C4-2B (cell line): ENCODE results near the gene GJA3.
"Not testable (repeated sequence)": the region's sequence is repeated elsewhere in the genome, so short reads cannot be mapped to it uniquely, and the experiment has no call there.

Experiments used
- H3K27ac ChIP-seq: fragments of 450-650 bp; 2 replicates; pipeline ENCODE4 v1.5.1; 2017
- CTCF ChIP-seq: fragments of 450-650 bp; conservative IDR thresholded peaks from 2 replicates; pipeline ENCODE4 v1.5.1; 2017; ENCODE audit warnings: mild to moderate bottlenecking
- ZFX ChIP-seq: fragments of 450-650 bp; IDR thresholded peaks from 2 replicates; pipeline ENCODE4 v1.6.1; 2017

Gene GJA3

GRCh38 chr13:20159646-20160305 lies 1.1 kb downstream of the GJA3 start:
- TF ChIP-seq ZFX (no peak), CTCF (no peak)

GRCh38 chr13:20157151-20157796 lies 3.6 kb downstream of the GJA3 start:
- TF ChIP-seq CTCF (no peak), ZFX (no peak)
- no peak overlapping the region for H3K27ac ChIP-seq

More at GRCh38 chr13:20159646-20160305, 1.1 kb downstream of the GJA3 start:
- H3K27ac ChIP-seq: no peak overlapping the region

- no peak overlapping the region for H3K27ac ChIP-seq
- TF ChIP-seq CTCF: no peak
- TF ChIP-seq ZFX: no peak
Observed at GRCh38 chr13:20156702-20157101, 4.2 kb downstream of the GJA3 start.

- H3K27ac ChIP-seq: not testable (repeated sequence)
Observed at GRCh38 chr13:20153290-20153689, 7.6 kb downstream of the GJA3 start.

DNA sequence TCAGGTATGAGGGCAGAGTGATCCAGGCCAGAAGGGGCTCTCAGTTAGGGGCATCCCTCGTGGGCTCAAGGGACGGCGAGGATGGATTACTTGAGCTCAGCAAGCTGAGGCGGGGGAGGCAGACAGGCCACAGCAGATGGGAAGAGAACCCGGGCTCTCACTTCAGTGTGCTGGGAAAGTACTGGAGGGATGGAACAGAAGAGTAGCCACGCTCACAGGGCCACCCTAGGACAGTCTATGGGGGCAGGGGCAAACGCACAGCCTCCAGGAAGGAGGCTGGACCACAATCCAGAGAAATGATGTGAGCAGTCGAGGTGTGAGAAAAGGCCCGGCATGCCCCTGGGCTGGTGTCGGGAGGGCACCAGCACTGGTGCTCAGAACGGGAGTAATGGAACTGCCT lies 9.2 kb downstream of the GJA3 start:
- no peak overlapping the region for H3K27ac ChIP-seq
- TF ChIP-seq CTCF (no peak), ZFX (no peak)

GRCh38 chr13:20151016-20151415 lies 9.8 kb downstream of the GJA3 start:
- no peak for TF ChIP-seq CTCF
- no peak for TF ChIP-seq ZFX
- H3K27ac ChIP-seq: no peak overlapping the region

GRCh38 chr13:20150561-20150960 lies 10.3 kb downstream of the GJA3 start:
- no peak overlapping the region for H3K27ac ChIP-seq
- TF ChIP-seq CTCF (no peak), ZFX (no peak)

DNA sequence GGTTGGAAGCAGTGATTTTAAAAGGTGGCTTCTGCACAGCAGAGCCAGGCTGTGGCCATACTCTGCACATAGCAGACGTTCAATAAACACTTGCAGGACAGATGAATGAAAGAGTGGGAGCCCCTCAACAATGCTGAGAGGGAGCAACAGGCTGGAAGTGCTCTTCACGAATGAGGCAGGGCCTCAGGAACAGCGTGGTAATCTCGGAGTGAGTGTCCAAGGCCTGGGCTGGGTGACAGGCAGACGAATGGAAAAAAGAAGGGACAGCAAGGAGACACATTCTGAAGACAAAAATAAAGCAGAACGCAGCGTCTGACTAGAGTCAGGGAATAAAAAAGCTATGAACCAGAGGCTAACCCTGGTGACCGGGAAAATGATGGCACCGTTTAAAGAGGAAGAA lies 11.1 kb downstream of the GJA3 start:
- TF ChIP-seq CTCF: no peak
- no peak overlapping the region for H3K27ac ChIP-seq
